IMR-90 (cell line): Measurements from ENCODE around the gene IQSEC1. TPM values are rescaled to one million over a fixed set of nuclear protein-coding genes. Genes with fewer than 3 reads are reported as not detected.

ENCODE experiments used
- ATAC-seq: fragments of 200-7000 bp; cut with Tn5 transposase; 2 replicates; pipeline ENCODE4 v1.9.1; 2020; ENCODE audit warnings: low read depth, mild to moderate bottlenecking, moderate library complexity
- BruUV-seq: library from RNA; stranded (reverse); fragments of 400-500 nt; replicated peaks from 2 replicates; lab custom pipeline; 2021; lab: Mats Ljungman, UMichigan
- CTCF ChIA-PET: fragments of 300-600 bp; formaldehyde crosslinking; extraction: SDS; loops from one replicate; lab custom pipeline; 2021; ENCODE audit warnings: antibody characterized with exemption; lab: Yijun Ruan, JAX
- POLR2A ChIA-PET: fragments of 300-600 bp; sonication (Branson Sonifier 250); formaldehyde crosslinking; loops from one replicate; lab custom pipeline; 2022; ENCODE audit warnings: antibody characterized with exemption; ENCODE audit not compliant: unreplicated experiment; lab: Charles Lee
- DNase-seq: peaks from one replicate; pipeline ENCODE4 v3.0.0; 2013
- H2AFZ ChIP-seq: replicated peaks from 2 replicates; pipeline ENCODE3; 2013; ENCODE audit warnings: low read length, mild to moderate bottlenecking; ENCODE audit not compliant: poor library complexity
- H2AK5ac ChIP-seq: 2 replicates; pipeline ENCODE4 v1.6.1; 2013; ENCODE audit warnings: low read depth, low read length, inconsistent platforms
- H2AK9ac ChIP-seq: replicated peaks from 2 replicates; pipeline ENCODE3; 2013; ENCODE audit warnings: mild to moderate bottlenecking, low read depth, low read length, moderate library complexity; ENCODE audit not compliant: poor library complexity
- H2BK120ac ChIP-seq: 2 replicates; pipeline ENCODE4 v1.6.1; 2013; ENCODE audit warnings: low read depth, low read length, inconsistent platforms
- H2BK15ac ChIP-seq: 3 replicates; pipeline ENCODE4 v1.6.1; 2013; ENCODE audit warnings: low read depth, low read length, inconsistent platforms
- H2BK20ac ChIP-seq: 2 replicates; pipeline ENCODE4 v1.6.1; 2013; ENCODE audit warnings: low read depth, mild to moderate bottlenecking, inconsistent platforms, low read length, moderate library complexity
- H2BK5ac ChIP-seq: 2 replicates; pipeline ENCODE4 v1.6.1; 2013; ENCODE audit warnings: mild to moderate bottlenecking, low read depth, low read length, inconsistent platforms; ENCODE audit not compliant: poor library complexity, severe bottlenecking
- H3K14ac ChIP-seq: replicated peaks from 2 replicates; pipeline ENCODE4 v1.6.1; 2013; ENCODE audit warnings: low read depth, low read length, inconsistent platforms
- H3K18ac ChIP-seq: 2 replicates; pipeline ENCODE4 v1.6.1; 2013; ENCODE audit warnings: low read depth, low read length, control low read depth
- H3K23ac ChIP-seq: 2 replicates; pipeline ENCODE4 v1.6.1; 2013; ENCODE audit warnings: low read depth, low read length, inconsistent platforms
- H3K27ac ChIP-seq: 2 replicates; pipeline ENCODE4 v1.5.1; 2013; ENCODE audit warnings: mild to moderate bottlenecking, control low read depth, low read length; ENCODE audit not compliant: insufficient read depth
- H3K27me3 ChIP-seq: 2 replicates; pipeline ENCODE4 v1.6.1; 2013; ENCODE audit warnings: low read length; ENCODE audit not compliant: control insufficient read depth, insufficient read depth
- H3K36me3 ChIP-seq: 2 replicates; pipeline ENCODE4 v1.6.1; 2013; ENCODE audit warnings: low read length, mixed read lengths; ENCODE audit not compliant: control insufficient read depth, insufficient read depth
- H3K4ac ChIP-seq: 2 replicates; pipeline ENCODE4 v1.6.1; 2013; ENCODE audit warnings: low read depth, low read length, inconsistent platforms
- H3K4me1 ChIP-seq: 2 replicates; pipeline ENCODE4 v1.6.1; 2013; ENCODE audit warnings: low read length, mixed read lengths; ENCODE audit not compliant: control insufficient read depth, insufficient read depth
- H3K4me2 ChIP-seq: 2 replicates; pipeline ENCODE4 v1.6.1; 2013; ENCODE audit warnings: low read depth, mild to moderate bottlenecking, control low read depth, low read length, moderate library complexity
- H3K4me3 ChIP-seq: 2 replicates; pipeline ENCODE4 v1.5.1; 2013; ENCODE audit warnings: low read depth, mild to moderate bottlenecking, control low read depth, low read length, moderate library complexity; ENCODE audit not compliant: insufficient read depth
- H3K56ac ChIP-seq: 2 replicates; pipeline ENCODE4 v1.6.1; 2013; ENCODE audit warnings: low read length, inconsistent platforms; ENCODE audit not compliant: insufficient read depth; ENCODE audit errors: extremely low read depth
- H3K79me1 ChIP-seq, 2 experiments: 2 replicates each; pipeline ENCODE4 v1.6.1; 2013; ENCODE audit warnings: low read length in 2 of 2, inconsistent platforms in 1 of 2, low read depth in 1 of 2
- H3K9ac ChIP-seq: 2 replicates; pipeline ENCODE4 v1.6.1; 2013; ENCODE audit warnings: low read depth, low read length, control low read depth
- H3K9me1 ChIP-seq: 2 replicates; pipeline ENCODE4 v1.6.1; 2013; ENCODE audit warnings: low read length, inconsistent platforms; ENCODE audit not compliant: insufficient read depth
- H3K9me3 ChIP-seq: 2 replicates; pipeline ENCODE4 v1.6.1; 2013; ENCODE audit warnings: low read length; ENCODE audit not compliant: control insufficient read depth, insufficient read depth
- H4K20me1 ChIP-seq: 2 replicates; pipeline ENCODE4 v1.6.1; 2013; ENCODE audit warnings: low read length, inconsistent platforms; ENCODE audit not compliant: insufficient read depth
- H4K5ac ChIP-seq: 2 replicates; pipeline ENCODE4 v1.6.1; 2013; ENCODE audit warnings: mild to moderate bottlenecking, low read depth, low read length, control low read depth
- H4K8ac ChIP-seq, 2 experiments: 2 replicates each; pipeline ENCODE4 v1.6.1; 2013; ENCODE audit warnings: low read depth in 2 of 2, low read length in 2 of 2, control low read depth in 1 of 2, inconsistent platforms in 1 of 2
- H4K91ac ChIP-seq: 2 replicates; pipeline ENCODE4 v1.6.1; 2013; ENCODE audit warnings: low read depth, low read length, inconsistent platforms; ENCODE audit not compliant: insufficient read depth
- BHLHE40 ChIP-seq: fragments of 150-350 bp; IDR thresholded peaks from 2 replicates; pipeline ENCODE4 v1.6.1; 2016; ENCODE audit warnings: mild to moderate bottlenecking, low read depth, low read length
- CEBPB ChIP-seq: IDR thresholded peaks from 2 replicates; pipeline ENCODE4 v1.6.1; 2012; ENCODE audit warnings: low read depth, low read length, improper control_type of control experiment
- CHD1 ChIP-seq: IDR thresholded peaks from 2 replicates; pipeline ENCODE4 v1.6.1; 2012; ENCODE audit warnings: low read depth, low read length, improper control_type of control experiment
- CTCF ChIP-seq: conservative IDR thresholded peaks from 2 replicates; pipeline ENCODE4 v1.5.1; 2012; ENCODE audit warnings: mild to moderate bottlenecking, low read depth, low read length, improper control_type of control experiment
- ELK1 ChIP-seq: fragments of 150-350 bp; IDR thresholded peaks from 2 replicates; pipeline ENCODE4 v1.6.1; 2016; ENCODE audit warnings: low read depth, mild to moderate bottlenecking, low read length, moderate library complexity, borderline replicate concordance
- FOS ChIP-seq: fragments of 150-350 bp; IDR thresholded peaks from 2 replicates; pipeline ENCODE4 v1.6.1; 2016; ENCODE audit warnings: low read depth, low read length
- MAFK ChIP-seq: IDR thresholded peaks from 2 replicates; pipeline ENCODE4 v1.6.1; 2012; ENCODE audit warnings: low read depth, low read length, improper control_type of control experiment
- MAZ ChIP-seq: IDR thresholded peaks from 2 replicates; pipeline ENCODE4 v1.6.1; 2012; ENCODE audit warnings: low read depth, mild to moderate bottlenecking, low read length, improper control_type of control experiment, moderate library complexity, borderline replicate concordance
- MXI1 ChIP-seq: IDR thresholded peaks from 2 replicates; pipeline ENCODE4 v1.6.1; 2012; ENCODE audit warnings: low read depth, mild to moderate bottlenecking, low read length, moderate library complexity, borderline replicate concordance
- NFE2L2 ChIP-seq: fragments of 150-350 bp; IDR thresholded peaks from 2 replicates; pipeline ENCODE4 v1.6.1; 2016; ENCODE audit warnings: low read depth, mild to moderate bottlenecking, low read length
- POLR2A ChIP-seq: IDR thresholded peaks from 2 replicates; pipeline ENCODE4 v1.6.1; 2012; ENCODE audit warnings: mild to moderate bottlenecking, low read depth, low read length
- RAD21 ChIP-seq: IDR thresholded peaks from 2 replicates; pipeline ENCODE4 v1.6.1; 2012; ENCODE audit warnings: low read length, improper control_type of control experiment
- RCOR1 ChIP-seq: IDR thresholded peaks from 2 replicates; pipeline ENCODE4 v1.6.1; 2012; ENCODE audit warnings: mild to moderate bottlenecking, low read length, improper control_type of control experiment; ENCODE audit not compliant: insufficient replicate concordance
- RFX5 ChIP-seq: IDR thresholded peaks from 2 replicates; pipeline ENCODE4 v1.8.0; 2012; ENCODE audit warnings: low read depth, mild to moderate bottlenecking, low read length, moderate library complexity
- SMC3 ChIP-seq: fragments of 150-350 bp; IDR thresholded peaks from 2 replicates; pipeline ENCODE4 v1.6.1; 2016; ENCODE audit warnings: low read depth, mild to moderate bottlenecking, antibody characterized with exemption, low read length, moderate library complexity
- USF2 ChIP-seq: fragments of 150-350 bp; IDR thresholded peaks from 2 replicates; pipeline ENCODE4 v1.6.1; 2017; ENCODE audit warnings: mild to moderate bottlenecking, antibody characterized with exemption, low read length, low read depth
- WGBS, 2 experiments: methylation state at CpG; one replicate each; pipeline versions ENCODE4 v1.1.5 to v1.1.7; 2013; ENCODE audit warnings: missing lambda C conversion rate in 2 of 2; ENCODE audit not compliant: insufficient read length in 1 of 2; ENCODE audit errors: extremely low coverage in 2 of 2; 5-methylcytosine and 5-hydroxymethylcytosine counted together
- dilution Hi-C: fragments of 300-500 bp; cut with HindIII; formaldehyde crosslinking; loops from one replicate; pipeline ENCODE4 v1.14.3; 2018; ENCODE audit warnings: low sequenced_read_pairs; ENCODE audit not compliant: unreplicated experiment
- in situ Hi-C: fragments of 300-500 bp; cut with MboI; formaldehyde crosslinking; loops from 3 replicates; pipeline ENCODE4 v1.14.3; 2019; ENCODE audit warnings: low sequenced_read_pairs, inconsistent platforms, mixed read lengths
- intact Hi-C: fragments of 100-400 bp; cut with micrococcal nuclease; formaldehyde crosslinking; loops from 2 replicates; pipeline ENCODE4 v1.10.0; 2022
- polyA plus RNA-seq, 3 experiments: library from polyadenylated mRNA; depleted of rRNA; stranded (reverse); fragments of >200 nt; gene quantifications; 2 replicates each; pipeline ENCODE4 v1.2.3, GENCODE V29; 2012; ENCODE audit warnings: low replicate concordance in 1 of 3
- total RNA-seq: library from RNA; depleted of rRNA; stranded (reverse); fragments of >200 nt; gene quantifications from 2 replicates; pipeline ENCODE4 v1.2.3, GENCODE V29; 2012

The IQSEC1 gene
- total and polyA plus RNA-seq, 2 of the 4 experiments (the other 2 are of a cell fraction): 5.9 to 11.9 TPM

GRCh38 chr3:13079051-13079450 is 5.8 kb upstream of the IQSEC1 start:
- no peak overlapping the region for H2BK20ac ChIP-seq
- no peak overlapping the region for H2BK120ac ChIP-seq
- no peak overlapping the region for H3K23ac ChIP-seq
- H3K14ac ChIP-seq: no peak overlapping the region
- H4K8ac ChIP-seq: no peak overlapping the region
- no peak overlapping the region for H3K56ac ChIP-seq
- no peak overlapping the region for H3K4ac ChIP-seq
- TF ChIP-seq BHLHE40 (no peak), POLR2A (no peak), CHD1 (no peak), MAZ (no peak), RAD21 (no peak), ELK1 (no peak), RCOR1 (no peak), RFX5 (no peak), MXI1 (no peak), SMC3 (no peak), MAFK (no peak), CEBPB (no peak), FOS (no peak), USF2 (no peak), CTCF (no peak), NFE2L2 (no peak)
- intact Hi-C loops (no loop called here), in situ Hi-C loops (no loop called here), dilution Hi-C loops (no loop called here)
- no peak overlapping the region for H3K9ac ChIP-seq
- CTCF ChIA-PET: no interaction called here
- H2BK15ac ChIP-seq: no peak overlapping the region
- no peaks in the 10 kb centered on the region for H3K79me1 ChIP-seq
- no TSS peak for BruUV-seq
- no peak overlapping the region for H3K4me2 ChIP-seq
- no peaks in the 10 kb centered on the region for H3K36me3 ChIP-seq
- H3K27me3 ChIP-seq: peaks cover 69% of the 10 kb centered on the region
- H4K20me1 ChIP-seq: no peaks in the 10 kb centered on the region
- POLR2A ChIA-PET: no interaction called here
- H3K4me3 ChIP-seq: no peak overlapping the region
- H2AK9ac ChIP-seq: no peak overlapping the region
- H2AK5ac ChIP-seq: no peak overlapping the region
- H3K9me1 ChIP-seq: no peaks in the 10 kb centered on the region
- no peak for ATAC-seq
- H3K18ac ChIP-seq: no peak overlapping the region
- H2BK5ac ChIP-seq: no peak overlapping the region
- H3K9me3 ChIP-seq: no peaks in the 10 kb centered on the region; the same call in 1 of the 2 replicates
- H2AFZ ChIP-seq: no peak overlapping the region
- no peak overlapping the region for H4K91ac ChIP-seq
- no peaks in the 10 kb centered on the region for H3K4me1 ChIP-seq
- DNase-seq: no peak
- 69% methylated on average over 5 of the region's 7 CpGs; no CpG with 5 or more reads in 1 of the 2 experiments for WGBS, 2 experiments
- no peak overlapping the region for H3K27ac ChIP-seq
- H4K5ac ChIP-seq: no peak overlapping the region
